Endothelial cell of umbilical vein (primary cell): Measurements from ENCODE around the gene CMTM3.

Experiments used
- CTCF ChIP-seq, 2 donors: IDR thresholded peaks; 1 replicate in 1 of 2; 2 replicates in 1 of 2; pipeline ENCODE4 v1.5.1; 2011; ENCODE audit warnings: low read length in 2 of 2, mild to moderate bottlenecking in 2 of 2, moderate library complexity in 2 of 2, control low read depth in 1 of 2, inconsistent platforms in 1 of 2, low read depth in 1 of 2; ENCODE audit not compliant: insufficient read depth in 1 of 2; ENCODE audit errors: extremely low read depth in 1 of 2
- EZH2 ChIP-seq: IDR thresholded peaks from 2 replicates; pipeline ENCODE4 v1.6.1; 2012; ENCODE audit warnings: borderline replicate concordance, low read depth, mild to moderate bottlenecking, moderate library complexity, low read length, inconsistent platforms; ENCODE audit not compliant: severe bottlenecking
- FOS ChIP-seq: IDR thresholded peaks from 2 replicates; pipeline ENCODE4 v1.6.1; 2011; ENCODE audit warnings: mild to moderate bottlenecking, low read length, moderate library complexity, borderline replicate concordance; ENCODE audit not compliant: insufficient read depth
- MAX ChIP-seq: IDR thresholded peaks from 2 replicates; pipeline ENCODE4 v1.6.1; 2011; ENCODE audit not compliant: insufficient read depth, insufficient read length
- POLR2A ChIP-seq: IDR thresholded peaks from 2 replicates; pipeline ENCODE4 v1.6.1; 2012; ENCODE audit warnings: low read depth, mild to moderate bottlenecking, control low read depth, low read length
- POLR2AphosphoS5 ChIP-seq: IDR thresholded peaks from 2 replicates; pipeline ENCODE4 v1.6.1; 2012; ENCODE audit warnings: low read depth, mild to moderate bottlenecking, control low read depth, low read length, moderate library complexity; ENCODE audit not compliant: insufficient read depth

DNA sequence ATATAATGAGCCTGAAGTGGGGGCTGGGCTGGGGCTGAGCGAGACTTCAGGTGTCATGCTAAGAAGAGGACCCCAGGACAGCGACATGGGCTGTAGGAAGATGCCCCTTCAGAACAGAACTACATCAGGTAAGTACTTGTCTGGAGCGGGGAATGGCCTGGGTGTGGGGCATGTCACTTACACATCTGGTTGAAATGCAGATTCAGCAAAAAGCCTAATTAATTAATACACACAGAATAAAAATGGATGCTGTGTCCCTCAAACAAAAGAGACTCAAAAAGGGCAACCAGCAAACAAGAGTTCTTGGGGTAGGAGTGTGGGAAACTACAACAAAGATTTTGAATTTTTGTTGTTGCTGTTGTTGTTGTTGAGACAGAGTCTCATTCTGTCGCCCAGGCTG lies 13.5 kb upstream of the CMTM3 start:
- TF ChIP-seq CTCF (IDR thresholded peaks at IDR 0.05; ENCODE audit: extremely low read depth in 1 of 2, insufficient read depth in 1 of 2, low read depth in 1 of 2, low read length in 2 of 2) (no peak), MAX (no peak), EZH2 (no peak), FOS (no peak), POLR2A (no peak), POLR2AphosphoS5 (no peak)
